NCI-H2227 treated with DMSO at 0.1 percent for 48 hours (cell line): ENCODE data around the gene CUBN.

Source experiments
- DNase-seq: peaks from one replicate; lab custom pipeline; 2025; lab: John Stamatoyannopoulos, UW

CUBN gene

DNA sequence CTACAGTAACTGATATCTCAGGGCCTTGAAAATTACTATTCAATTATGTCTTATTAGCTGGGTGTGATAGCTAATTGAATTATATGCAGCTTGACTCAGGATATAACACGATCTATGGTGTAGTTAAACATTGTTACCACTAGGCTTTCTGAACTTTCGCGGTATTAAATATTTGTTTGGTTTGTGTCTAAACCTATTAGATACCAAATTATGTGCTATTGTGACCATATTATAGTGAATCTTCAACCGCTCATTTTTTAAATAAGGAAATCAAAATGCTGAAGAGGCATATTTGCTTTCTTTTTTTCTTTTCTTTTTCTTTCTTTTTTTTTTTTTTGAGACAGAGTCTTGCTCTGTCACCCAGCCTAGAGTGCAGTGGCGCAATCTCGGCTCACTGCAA lies 213.1 kb downstream of the CUBN start:
- DNase-seq = no peak

DNA sequence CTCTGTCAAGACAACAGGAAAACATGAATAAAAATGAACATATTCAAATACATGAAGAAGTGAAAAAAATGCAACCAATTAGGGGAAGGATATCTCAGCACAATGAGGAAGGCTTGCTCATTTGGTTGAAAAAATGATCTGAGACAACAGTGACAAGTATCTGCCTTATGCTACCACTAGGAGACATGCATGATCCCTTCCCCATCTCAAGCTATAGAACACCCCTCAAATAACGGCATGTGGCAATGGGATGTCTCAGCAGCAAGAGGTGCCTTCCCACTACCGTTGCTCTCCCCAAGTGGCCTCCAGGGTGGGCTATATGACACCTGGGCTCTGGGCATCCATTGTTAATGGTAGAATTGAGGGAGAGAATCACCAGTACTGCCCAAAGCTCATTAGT lies 214.3 kb downstream of the CUBN start:
- no peak for DNase-seq

DNA sequence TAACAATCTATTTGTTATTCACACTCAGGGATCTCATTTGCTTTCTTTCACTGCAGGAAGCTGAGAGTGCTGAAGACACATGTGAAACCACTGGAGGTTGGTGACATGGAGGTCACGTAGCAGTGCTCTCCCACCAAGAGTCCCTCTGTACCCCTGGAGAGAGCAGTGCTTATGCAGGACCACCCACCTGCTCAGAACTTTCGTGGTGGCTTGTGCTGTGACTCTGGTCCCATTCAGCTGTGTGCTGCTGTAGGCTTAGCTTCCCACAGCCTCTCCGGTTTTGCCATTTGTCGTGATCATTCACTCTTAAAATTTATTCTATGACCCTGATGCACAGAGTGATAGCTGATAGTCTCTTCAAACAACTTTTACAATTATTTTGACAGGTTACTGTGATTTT lies 216.3 kb downstream of the CUBN start:
- DNase-seq = no peak

DNA sequence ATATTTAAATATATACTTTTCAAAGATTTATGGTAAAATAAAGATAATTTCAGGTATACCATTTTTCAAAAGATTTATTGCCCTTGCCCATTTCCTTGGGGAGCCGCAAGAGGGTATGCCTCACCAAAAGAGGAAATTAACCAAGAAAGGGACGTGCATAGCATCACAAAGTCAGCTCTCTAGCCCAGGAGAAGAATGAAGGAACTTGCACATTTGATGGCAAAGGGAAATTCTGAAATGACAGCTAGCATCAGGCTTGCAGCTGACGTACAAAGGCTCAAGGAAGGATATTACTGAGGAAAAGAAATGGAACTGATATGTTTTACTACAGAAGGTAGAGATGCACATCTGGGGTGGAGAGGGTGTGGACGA lies 218.8 kb downstream of the CUBN start:
- no peak for DNase-seq

GRCh38 chr10:16909961-16910792 lies 219.4 kb downstream of the CUBN start:
- DNase-seq = no peak

- DNase-seq = no peak
Observed at GRCh38 chr10:16909271-16909767, 220.3 kb downstream of the CUBN start.

DNA sequence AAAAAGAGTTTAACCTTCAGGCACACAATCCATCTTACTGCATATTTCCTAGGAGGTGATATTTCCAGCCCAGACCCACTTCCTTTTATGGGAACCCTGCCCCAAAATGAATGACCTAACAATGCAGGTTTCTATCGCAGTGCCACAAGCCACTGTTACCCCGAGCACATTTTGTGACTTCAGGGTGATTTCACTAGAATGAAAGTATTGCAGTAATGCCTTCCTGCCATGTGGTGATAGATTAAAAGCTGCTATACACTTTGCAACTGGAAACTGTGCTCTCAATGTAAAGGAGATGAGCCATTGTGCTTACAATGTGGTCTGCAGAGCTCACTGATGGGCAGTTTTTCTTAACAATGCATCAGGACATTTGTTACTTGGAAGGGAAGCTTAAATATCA lies 221.9 kb downstream of the CUBN start:
- DNase-seq = no peak

GRCh38 chr10:16905320-16905719 lies 224.3 kb downstream of the CUBN start:
- DNase-seq = no peak

DNA sequence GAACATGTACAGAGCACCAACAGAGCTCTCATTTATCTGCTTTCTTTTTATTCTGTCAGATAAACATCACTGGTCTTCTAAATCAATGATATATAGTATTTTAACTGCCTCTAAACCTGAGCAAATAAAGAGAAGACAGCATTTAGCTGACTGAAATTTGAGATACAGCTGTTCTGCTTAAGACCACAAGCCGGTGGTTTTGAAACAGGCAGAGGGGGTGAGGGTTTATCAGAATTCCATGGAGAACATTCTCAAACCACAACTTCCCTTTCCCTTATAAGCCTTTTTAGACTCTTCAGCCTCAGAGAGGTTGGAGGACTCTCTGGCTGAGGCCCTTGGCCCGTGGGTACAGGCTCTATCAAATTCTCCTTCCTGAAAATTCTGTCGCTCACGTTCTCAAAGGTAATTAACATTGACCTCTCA lies 225.0 kb downstream of the CUBN start:
- no peak for DNase-seq

GRCh38 chr10:16904049-16904448 lies 225.6 kb downstream of the CUBN start:
- no peak for DNase-seq

DNA sequence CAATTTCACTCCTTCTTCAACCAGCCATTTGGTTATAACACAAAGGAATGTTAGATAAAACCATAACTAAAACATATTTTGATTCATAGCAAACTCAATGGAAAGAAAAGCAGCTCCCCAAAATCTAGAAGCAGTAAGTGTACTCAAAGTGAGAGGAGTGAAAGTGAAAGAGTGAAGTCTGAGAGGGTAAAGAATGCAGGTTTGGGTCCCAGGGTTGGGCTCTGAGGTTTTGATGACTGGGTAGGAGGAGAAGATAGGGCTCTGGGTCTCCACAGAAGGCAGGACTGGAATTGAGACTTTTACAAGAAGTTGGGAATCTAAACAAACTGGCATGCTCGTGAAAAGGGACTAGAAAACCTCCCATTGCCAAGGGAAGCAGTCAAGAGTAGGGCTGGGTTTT lies 227.0 kb downstream of the CUBN start:
- DNase-seq = no peak

DNA sequence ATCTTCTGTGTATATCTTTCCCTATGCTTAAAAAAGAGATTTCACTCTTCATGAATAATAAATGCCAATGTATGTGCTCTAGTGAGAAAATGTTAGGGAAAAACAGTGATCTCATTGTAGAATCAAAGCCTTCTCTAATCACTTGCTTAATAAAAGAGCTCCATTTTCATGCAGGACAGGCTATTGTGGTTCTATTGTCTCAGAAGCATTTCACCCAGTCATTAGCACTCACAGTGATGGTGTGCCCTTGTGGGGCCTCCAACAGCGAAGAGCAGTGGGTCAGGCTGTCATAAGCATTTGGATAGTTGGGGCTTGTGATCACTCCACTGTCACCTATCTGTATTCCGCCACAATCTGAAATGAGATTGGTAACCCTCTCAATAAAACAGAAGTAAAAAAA lies 228.5 kb downstream of the CUBN start:
- no peak for DNase-seq

GRCh38 chr10:16896993-16897392 lies 232.6 kb downstream of the CUBN start:
- DNase-seq = no peak

DNA sequence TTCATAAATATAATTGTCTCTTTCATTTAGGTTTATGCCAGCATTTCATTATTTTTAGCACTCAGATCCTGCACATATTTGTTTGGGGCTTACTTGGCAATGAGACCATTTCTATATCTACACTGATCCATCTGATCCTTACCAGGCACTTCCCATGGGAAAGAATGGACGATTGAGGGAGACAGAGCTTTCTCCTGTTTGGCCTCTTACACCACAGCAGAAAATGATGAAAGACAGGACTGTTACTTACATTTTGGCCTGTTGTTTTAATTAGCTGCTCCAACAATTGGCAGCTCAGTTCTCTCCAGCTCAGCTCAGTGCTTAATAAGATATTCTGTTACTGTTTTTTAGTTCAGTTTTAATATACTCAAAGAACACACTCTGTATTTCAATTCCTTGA lies 234.8 kb downstream of the CUBN start:
- no peak for DNase-seq

GRCh38 chr10:16893664-16894063 lies 235.9 kb downstream of the CUBN start:
- no peak for DNase-seq

DNA sequence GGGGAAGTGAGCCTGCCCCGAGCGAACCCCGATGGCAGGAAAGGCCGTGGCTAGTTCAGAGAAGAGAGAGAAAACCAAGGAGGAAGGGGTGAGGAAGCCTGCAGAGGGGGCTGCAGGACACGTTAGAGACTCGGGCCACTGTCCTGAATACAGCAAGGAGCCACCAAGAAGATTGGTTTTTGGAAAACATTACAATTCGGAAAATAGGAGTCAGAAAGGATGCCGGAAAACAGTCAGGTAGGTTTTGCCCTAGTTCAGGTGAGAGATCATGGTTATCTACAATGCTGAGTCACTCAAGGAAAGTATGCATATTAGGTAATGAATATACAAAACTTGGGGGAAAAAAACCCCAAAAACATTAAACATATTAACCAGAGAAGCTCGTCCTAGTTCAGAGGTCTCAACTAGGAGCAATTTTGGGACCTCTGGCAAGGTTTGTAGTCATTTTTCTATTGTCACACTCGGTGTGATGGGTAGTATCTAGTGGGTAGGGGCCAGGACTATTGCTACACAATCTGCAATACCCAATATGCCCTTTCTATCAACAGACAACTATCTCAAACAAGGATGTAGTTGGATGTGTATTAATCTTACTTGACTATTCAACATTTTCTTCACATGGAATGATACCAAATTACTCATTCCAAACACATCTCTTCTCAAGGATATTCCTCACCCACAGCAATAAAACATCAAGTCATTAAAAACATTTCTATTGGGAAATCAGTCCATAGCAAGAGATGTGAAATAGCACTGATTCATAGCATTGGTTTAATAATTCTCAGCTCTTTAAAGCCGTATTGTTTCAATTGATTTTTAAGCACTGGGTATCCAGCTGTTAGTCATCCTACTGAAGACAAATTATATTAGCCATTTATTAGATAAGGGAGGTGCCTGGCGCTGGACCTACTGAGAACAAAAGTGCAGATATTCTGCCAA lies 238.0 kb downstream of the CUBN start:
- no peak for DNase-seq

DNA sequence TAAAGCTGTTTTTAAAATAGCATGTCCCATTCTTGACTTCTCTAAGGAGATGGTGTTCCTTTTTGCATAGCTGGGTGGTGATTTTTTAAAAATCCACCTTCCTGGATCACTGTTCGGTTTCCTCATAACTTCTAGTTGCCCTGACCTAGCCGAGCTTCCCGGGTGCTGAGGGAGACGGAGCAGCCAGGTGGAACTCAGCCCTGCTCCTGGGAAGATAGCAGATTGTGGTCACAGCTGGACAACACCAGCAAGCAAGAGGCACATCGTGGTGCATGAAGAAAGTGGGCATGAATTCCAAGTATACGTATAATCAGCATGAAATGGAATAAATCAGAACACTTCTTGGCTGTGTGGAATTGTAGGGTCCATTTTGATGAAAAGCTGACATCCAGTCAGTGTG lies 238.9 kb downstream of the CUBN start:
- DNase-seq = no peak

DNA sequence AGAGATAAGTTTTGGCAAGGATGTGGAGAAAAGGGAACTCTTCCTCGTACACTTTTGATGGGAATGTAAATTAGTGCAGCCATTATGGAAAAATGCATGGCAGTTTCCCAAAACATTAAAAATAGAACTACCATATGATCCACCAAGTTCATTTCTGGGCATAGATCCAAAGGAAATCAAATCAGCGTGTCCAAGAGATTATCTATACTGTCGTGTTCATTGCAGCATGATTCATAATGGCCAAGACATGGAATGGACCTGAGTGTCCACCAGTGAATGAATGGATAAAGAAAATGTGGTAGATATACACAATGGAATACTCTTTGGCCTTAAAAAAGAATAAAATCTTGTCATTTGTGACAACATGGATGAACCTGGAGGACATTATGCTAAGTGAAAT lies 242.0 kb downstream of the CUBN start:
- DNase-seq = no peak

GRCh38 chr10:16886031-16886430 lies 243.6 kb downstream of the CUBN start:
- DNase-seq = no peak

- DNase-seq = no peak
Observed at GRCh38 chr10:16884497-16884896, 245.1 kb downstream of the CUBN start.

DNA sequence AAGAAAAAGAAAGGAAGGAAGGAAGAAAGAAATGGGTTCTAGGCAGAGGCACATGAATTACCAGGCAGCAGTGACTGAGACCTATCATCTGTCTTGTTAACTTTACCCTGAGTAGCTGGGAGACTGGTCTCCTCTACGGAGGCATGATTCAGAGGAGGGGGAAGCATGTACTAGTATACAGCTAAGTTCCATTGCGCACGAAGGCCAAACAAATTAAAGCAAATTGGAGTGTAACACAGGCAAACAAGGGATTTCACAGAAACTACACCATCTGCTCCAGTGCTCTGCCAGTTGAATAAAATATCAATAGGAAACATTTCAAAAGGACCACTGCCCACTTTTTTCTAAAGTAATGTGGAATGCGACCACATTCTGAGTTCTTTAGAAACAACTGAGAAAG lies 246.5 kb downstream of the CUBN start:
- no peak for DNase-seq

- no peak for DNase-seq
Observed at GRCh38 chr10:16870331-16870730, 259.3 kb downstream of the CUBN start.

GRCh38 chr10:16867990-16868389 lies 261.6 kb downstream of the CUBN start:
- DNase-seq = no peak
